ENCODE measurements around the gene PPA1.

The PPA1 gene

GRCh38 chr10:70212277-70212676, 21.0 kb downstream of the PPA1 start:
- Mint-ChIP-seq H3K36me3 (peaks cover 23% of the 10 kb centered on the region), H3K27ac (no peak overlapping the region), H3K9me3 (no peaks in the 10 kb centered on the region), H3K4me3 (no peak overlapping the region), H3K4me1 (no peaks in the 10 kb centered on the region), H3K27me3 (no peaks in the 10 kb centered on the region)
- DNase-seq (ENCODE audit: low spot score in 2 of 2) (no peak), ATAC-seq (ENCODE audit: low read depth) (no peak)

- no peak for DNase-seq (ENCODE audit: low spot score in 2 of 2)
- Mint-ChIP-seq H3K27ac (no peak overlapping the region), H3K36me3 (peaks cover 24% of the 10 kb centered on the region), H3K27me3 (no peaks in the 10 kb centered on the region), H3K4me1 (no peaks in the 10 kb centered on the region), H3K4me3 (no peak overlapping the region), H3K9me3 (no peaks in the 10 kb centered on the region)
- ATAC-seq (ENCODE audit: low read depth) = no peak
Measured at GRCh38 chr10:70206762-70207161, 26.5 kb downstream of the PPA1 start.

GRCh38 chr10:70201105-70201504, 32.1 kb downstream of the PPA1 start:
- DNase-seq (ENCODE audit: low spot score in 2 of 2) (no peak), ATAC-seq (ENCODE audit: low read depth) (no peak)
- no peaks in the 10 kb centered on the region for H3K27me3 Mint-ChIP-seq
- H3K36me3 Mint-ChIP-seq = peaks cover 20% of the 10 kb centered on the region
- H3K9me3 Mint-ChIP-seq = no peaks in the 10 kb centered on the region
- no peaks in the 10 kb centered on the region for H3K4me1 Mint-ChIP-seq
- no peak overlapping the region for H3K4me3 Mint-ChIP-seq
- no peak overlapping the region for H3K27ac Mint-ChIP-seq

- ATAC-seq (ENCODE audit: low read depth) (no peak), DNase-seq (ENCODE audit: low spot score in 2 of 2) (no peak)
- Mint-ChIP-seq H3K4me3 (no peak overlapping the region), H3K4me1 (no peaks in the 10 kb centered on the region), H3K9me3 (no peaks in the 10 kb centered on the region), H3K27me3 (no peaks in the 10 kb centered on the region), H3K36me3 (peaks cover 13% of the 10 kb centered on the region), H3K27ac (no peak overlapping the region)
Measured at GRCh38 chr10:70198696-70199466, 34.3 kb downstream of the PPA1 start.

- Mint-ChIP-seq H3K4me1 (no peaks in the 10 kb centered on the region), H3K27ac (no peak overlapping the region), H3K9me3 (no peaks in the 10 kb centered on the region), H3K36me3 (peaks cover 7% of the 10 kb centered on the region), H3K27me3 (no peaks in the 10 kb centered on the region), H3K4me3 (no peak overlapping the region)
- no peak for DNase-seq (ENCODE audit: low spot score in 2 of 2)
- no peak for ATAC-seq (ENCODE audit: low read depth)
Measured at GRCh38 chr10:70197235-70197945, 35.8 kb downstream of the PPA1 start.

GRCh38 chr10:70193391-70193844, 39.8 kb downstream of the PPA1 start:
- H3K9me3 Mint-ChIP-seq = no peaks in the 10 kb centered on the region
- no peaks in the 10 kb centered on the region for H3K36me3 Mint-ChIP-seq
- no peaks in the 10 kb centered on the region for H3K27me3 Mint-ChIP-seq
- no peak overlapping the region for H3K27ac Mint-ChIP-seq
- ATAC-seq (ENCODE audit: low read depth) = no peak
- H3K4me3 Mint-ChIP-seq = no peak overlapping the region
- no peak for DNase-seq (ENCODE audit: low spot score in 2 of 2)
- no peaks in the 10 kb centered on the region for H3K4me1 Mint-ChIP-seq

GRCh38 chr10:70192326-70192968, 40.8 kb downstream of the PPA1 start:
- no peaks in the 10 kb centered on the region for H3K9me3 Mint-ChIP-seq
- no peak for DNase-seq (ENCODE audit: low spot score in 2 of 2)
- no peak for ATAC-seq (ENCODE audit: low read depth)
- H3K36me3 Mint-ChIP-seq = no peaks in the 10 kb centered on the region
- H3K27ac Mint-ChIP-seq = no peak overlapping the region
- no peaks in the 10 kb centered on the region for H3K27me3 Mint-ChIP-seq
- no peak overlapping the region for H3K4me3 Mint-ChIP-seq
- no peaks in the 10 kb centered on the region for H3K4me1 Mint-ChIP-seq

GRCh38 chr10:70191972-70192305, 41.3 kb downstream of the PPA1 start:
- DNase-seq (ENCODE audit: low spot score in 2 of 2) (no peak), ATAC-seq (ENCODE audit: low read depth) (no peak)
- Mint-ChIP-seq H3K9me3 (no peaks in the 10 kb centered on the region), H3K4me1 (no peaks in the 10 kb centered on the region), H3K4me3 (no peak overlapping the region), H3K36me3 (no peaks in the 10 kb centered on the region), H3K27me3 (no peaks in the 10 kb centered on the region), H3K27ac (no peak overlapping the region)

GRCh38 chr10:70191161-70191971, 41.9 kb downstream of the PPA1 start:
- no peak for DNase-seq (ENCODE audit: low spot score in 2 of 2)
- Mint-ChIP-seq H3K27me3 (no peaks in the 10 kb centered on the region), H3K4me1 (no peaks in the 10 kb centered on the region), H3K4me3 (no peak overlapping the region), H3K36me3 (no peaks in the 10 kb centered on the region), H3K27ac (no peak overlapping the region), H3K9me3 (no peaks in the 10 kb centered on the region)
- no peak for ATAC-seq (ENCODE audit: low read depth)

- H3K4me3 Mint-ChIP-seq = no peak overlapping the region
- ATAC-seq (ENCODE audit: low read depth) = no peak
- H3K9me3 Mint-ChIP-seq = no peaks in the 10 kb centered on the region
- H3K27ac Mint-ChIP-seq = no peak overlapping the region
- H3K27me3 Mint-ChIP-seq = no peaks in the 10 kb centered on the region
- no peaks in the 10 kb centered on the region for H3K4me1 Mint-ChIP-seq
- H3K36me3 Mint-ChIP-seq = no peaks in the 10 kb centered on the region
- DNase-seq (ENCODE audit: low spot score in 2 of 2) = no peak
Measured at GRCh38 chr10:70190581-70190980, 42.6 kb downstream of the PPA1 start.

- no peak for ATAC-seq (ENCODE audit: low read depth)
- DNase-seq (ENCODE audit: low spot score in 2 of 2) = no peak
- no peaks in the 10 kb centered on the region for H3K9me3 Mint-ChIP-seq
- H3K4me1 Mint-ChIP-seq = no peaks in the 10 kb centered on the region
- peaks cover 3% of the 10 kb centered on the region for H3K27me3 Mint-ChIP-seq
- H3K36me3 Mint-ChIP-seq = no peaks in the 10 kb centered on the region
- no peak overlapping the region for H3K27ac Mint-ChIP-seq
- H3K4me3 Mint-ChIP-seq = no peak overlapping the region
Measured at GRCh38 chr10:70190102-70190501, 43.1 kb downstream of the PPA1 start.

GRCh38 chr10:70188768-70189167, 44.5 kb downstream of the PPA1 start:
- Mint-ChIP-seq H3K9me3 (no peaks in the 10 kb centered on the region), H3K4me1 (no peaks in the 10 kb centered on the region), H3K27ac (no peak overlapping the region), H3K36me3 (no peaks in the 10 kb centered on the region), H3K27me3 (peaks cover 3% of the 10 kb centered on the region), H3K4me3 (no peak overlapping the region)
- DNase-seq (ENCODE audit: low spot score in 2 of 2) (no peak), ATAC-seq (ENCODE audit: low read depth) (no peak)

GRCh38 chr10:70186571-70186970, 46.7 kb downstream of the PPA1 start:
- H3K4me1 Mint-ChIP-seq = peaks cover 3% of the 10 kb centered on the region
- no peak overlapping the region for H3K27ac Mint-ChIP-seq
- DNase-seq (ENCODE audit: low spot score in 2 of 2) = no peak
- peaks cover 5% of the 10 kb centered on the region for H3K27me3 Mint-ChIP-seq
- ATAC-seq (ENCODE audit: low read depth) = no peak
- no peaks in the 10 kb centered on the region for H3K36me3 Mint-ChIP-seq
- H3K4me3 Mint-ChIP-seq = no peak overlapping the region
- H3K9me3 Mint-ChIP-seq = no peaks in the 10 kb centered on the region

GRCh38 chr10:70186090-70186489, 47.1 kb downstream of the PPA1 start:
- no peaks in the 10 kb centered on the region for H3K36me3 Mint-ChIP-seq
- H3K9me3 Mint-ChIP-seq = no peaks in the 10 kb centered on the region
- DNase-seq (ENCODE audit: low spot score in 2 of 2) (no peak), ATAC-seq (ENCODE audit: low read depth) (no peak)
- peaks cover 3% of the 10 kb centered on the region for H3K4me1 Mint-ChIP-seq
- H3K4me3 Mint-ChIP-seq = no peak overlapping the region
- H3K27ac Mint-ChIP-seq = no peak overlapping the region
- H3K27me3 Mint-ChIP-seq = peaks cover 5% of the 10 kb centered on the region
